ENCODE measurements around the gene TSHZ2. TPM values are rescaled to one million over a fixed set of nuclear protein-coding genes. Genes with fewer than 3 reads are reported as not detected.

Gene TSHZ2
- total and polyA plus RNA-seq, 9 of the 15 experiments (the other 6 are each of a cell fraction or from before 2014, with no cell fraction given) = 0.03 to 0.20 (median 0.05) TPM; not detected in 4

GRCh38 chr20:53047203-53047602, 75.0 kb downstream of the TSHZ2 start:
- Histone ChIP-seq H3K27me3 (ENCODE audit: control insufficient read depth in 2 of 2, insufficient read depth in 2 of 2, low read length in 2 of 2) (peaks cover 6 to 13% of the 10 kb centered on the region in 2 experiments; a peak in 3 of 5 replicates), H3K4me3 (no peak overlapping the region), H3K4me2 (ENCODE audit: insufficient read depth, low read length) (no peak overlapping the region), H3K9me1 (ENCODE audit: control insufficient read depth, insufficient read depth, low read length) (no peaks in the 10 kb centered on the region), H3K9me3 (replicated peaks; ENCODE audit: control insufficient read depth, insufficient read depth, low read depth, low read length) (no peaks in the 10 kb centered on the region), H3K79me2 (ENCODE audit: control insufficient read depth, insufficient read depth, low read length) (no peaks in the 10 kb centered on the region), H2AFZ (ENCODE audit: low read depth, low read length) (no peak overlapping the region), H3K9ac (ENCODE audit: insufficient read depth in 1 of 2, low read depth in 2 of 2, low read length in 2 of 2) (no peak overlapping the region), H3K4me1 (replicated peaks in 1 of 2; ENCODE audit: control insufficient read depth in 2 of 2, insufficient read depth in 2 of 2, low read length in 2 of 2) (no peaks in the 10 kb centered on the region), H4K20me1 (replicated peaks; ENCODE audit: control insufficient read depth, insufficient read depth, low read length) (no peaks in the 10 kb centered on the region), H3K36me3 (ENCODE audit: control insufficient read depth, insufficient read depth, low read length) (no peaks in the 10 kb centered on the region), H3K27ac (ENCODE audit: extremely low read depth, low read depth, low read length) (no peak overlapping the region)
- ChIA-PET POLR2A (no interaction called here), CTCF (ENCODE audit: low intra/inter-chr PET ratio) (no interaction called here)
- in situ Hi-C loops (cut with MboI) = no loop called here
- TF ChIP-seq PATZ1 (CRISPR knock-in tag; IDR thresholded peaks at IDR 0.05; ENCODE audit: borderline replicate concordance) (no peak), YY1 (IDR thresholded peaks at IDR 0.05; ENCODE audit: borderline replicate concordance in 1 of 3, control insufficient read depth in 1 of 3, extremely low read depth in 1 of 3, insufficient read depth in 3 of 3, insufficient read length in 1 of 3, insufficient replicate concordance in 2 of 3, low read depth in 1 of 3, low read length in 2 of 3) (peak in 1 of 3 experiments; percentile 52)
- ATAC-seq = no peak
- intact Hi-C loops (cut with micrococcal nuclease) = no loop called here
- no TSS peak for BruUV-seq (replicated peaks)
- no peak for FAIRE-seq
- 0% methylated on average over 2 of the region's 2 CpGs for WGBS (ENCODE audit: insufficient coverage, low coverage, missing lambda C conversion rate)
- DNase-seq (ENCODE audit: extremely low read depth in 1 of 4, low spot score in 3 of 4) = no peak

- in situ Hi-C loops (cut with MboI) (no loop called here), intact Hi-C loops (cut with micrococcal nuclease) (no loop called here)
- H3K36me3 ChIP-seq (ENCODE audit: control insufficient read depth, insufficient read depth, low read length) = no peaks in the 10 kb centered on the region
- no peak overlapping the region for H3K4me3 ChIP-seq
- H3K79me2 ChIP-seq (ENCODE audit: control insufficient read depth, insufficient read depth, low read length) = no peaks in the 10 kb centered on the region
- no peaks in the 10 kb centered on the region for H3K4me1 ChIP-seq (replicated peaks in 1 of 2; ENCODE audit: control insufficient read depth in 2 of 2, insufficient read depth in 2 of 2, low read length in 2 of 2)
- no peak for ATAC-seq
- FAIRE-seq = no peak
- ChIA-PET POLR2A (no interaction called here), CTCF (ENCODE audit: low intra/inter-chr PET ratio) (no interaction called here)
- no peaks in the 10 kb centered on the region for H4K20me1 ChIP-seq (replicated peaks; ENCODE audit: control insufficient read depth, insufficient read depth, low read length)
- H2AFZ ChIP-seq (ENCODE audit: low read depth, low read length) = no peak overlapping the region
- no peak overlapping the region for H3K9ac ChIP-seq (ENCODE audit: insufficient read depth in 1 of 2, low read depth in 2 of 2, low read length in 2 of 2)
- WGBS (ENCODE audit: insufficient coverage, low coverage, missing lambda C conversion rate) = 0% methylated on average over 7 of the region's 7 CpGs
- H3K4me2 ChIP-seq (ENCODE audit: insufficient read depth, low read length) = no peak overlapping the region
- H3K9me1 ChIP-seq (ENCODE audit: control insufficient read depth, insufficient read depth, low read length) = no peaks in the 10 kb centered on the region
- no peak for TF ChIP-seq ZBTB7A (IDR thresholded peaks at IDR 0.05; ENCODE audit: borderline replicate concordance, control insufficient read depth, low read depth, low read length)
- no peak for TF ChIP-seq THRA (IDR thresholded peaks at IDR 0.05)
- no peak for TF ChIP-seq WHSC1 (IDR thresholded peaks at IDR 0.05; ENCODE audit: low read length)
- no peak for TF ChIP-seq ZBTB1 (CRISPR knock-in tag; IDR thresholded peaks at IDR 0.05; ENCODE audit: borderline replicate concordance, low read depth)
- no peak for TF ChIP-seq ZNF436 (CRISPR knock-in tag; IDR thresholded peaks at IDR 0.05)
- TF ChIP-seq ZNF668 (CRISPR knock-in tag; IDR thresholded peaks at IDR 0.05) = no peak
- no peak for TF ChIP-seq MAFF (IDR thresholded peaks at IDR 0.05; ENCODE audit: low read length)
- no peak for TF ChIP-seq RCOR1 (IDR thresholded peaks at IDR 0.05; ENCODE audit: borderline replicate concordance in 1 of 2, low read depth in 2 of 2, low read length in 2 of 2)
- H3K9me3 ChIP-seq (replicated peaks; ENCODE audit: control insufficient read depth, insufficient read depth, low read depth, low read length) = no peaks in the 10 kb centered on the region
- no peak for DNase-seq (ENCODE audit: extremely low read depth in 1 of 4, low spot score in 3 of 4)
- no TSS peak for BruUV-seq (replicated peaks)
- peaks cover 9 to 15% of the 10 kb centered on the region in 2 experiments; a peak in 3 of 5 replicates for H3K27me3 ChIP-seq (ENCODE audit: control insufficient read depth in 2 of 2, insufficient read depth in 2 of 2, low read length in 2 of 2)
- no peak overlapping the region for H3K27ac ChIP-seq (ENCODE audit: extremely low read depth, low read depth, low read length)
Observed at GRCh38 chr20:53048387-53048786, 76.2 kb downstream of the TSHZ2 start.
